SK-N-SH (cell line): ENCODE measurements around the gene PLB1. TPM values are rescaled to one million over a fixed set of nuclear protein-coding genes. Genes with fewer than 3 reads are reported as not detected.

Source experiments
- CTCF ChIA-PET: fragments of 300-600, 350-600 bp; formaldehyde crosslinking; extraction: SDS; loops from one replicate; lab custom pipeline; 2021; lab: Yijun Ruan, JAX
- POLR2A ChIA-PET: fragments of 350-600 bp; sonication (Branson Sonifier 250); formaldehyde crosslinking; extraction: SDS; loops from one replicate; lab custom pipeline; 2020; ENCODE audit warnings: antibody characterized with exemption, inconsistent platforms; lab: Yijun Ruan, JAX
- DNase-seq: peaks from one replicate; pipeline ENCODE4 v3.0.0; 2012
- H2AFZ ChIP-seq: fragments of 200-600 bp; sonication (generic); 2 replicates; pipeline ENCODE4 v1.8.1; 2016; ENCODE audit warnings: antibody characterized with exemption, mild to moderate bottlenecking, low read depth
- H3F3A ChIP-seq: fragments of 200-600 bp; sonication (generic); replicated peaks from 2 replicates; pipeline ENCODE3; 2016; ENCODE audit warnings: antibody characterized with exemption, mild to moderate bottlenecking; ENCODE audit not compliant: insufficient read depth
- H3K27ac ChIP-seq, 2 experiments: fragments of 200-500 bp in 1 of 2; fragments of 200-600 bp in 1 of 2; sonication (Bioruptor generic) in 1 of 2; sonication (generic), shearing (Covaris generic) in 1 of 2; 2 replicates each; pipeline versions ENCODE4 v1.5.1 to v1.6.1; 2014 to 2016; ENCODE audit warnings: low read depth in 2 of 2, inconsistent platforms in 1 of 2, low read length in 1 of 2, mild to moderate bottlenecking in 1 of 2, mixed read lengths in 1 of 2
- H3K27me3 ChIP-seq: fragments of 200-600 bp; sonication (generic), shearing (Covaris generic); 2 replicates; pipeline ENCODE4 v1.6.1; 2016; ENCODE audit warnings: mixed run types; ENCODE audit not compliant: insufficient read depth
- H3K36me3 ChIP-seq, 2 experiments: fragments of 200-500 bp in 1 of 2; fragments of 200-600 bp in 1 of 2; sonication (Bioruptor generic) in 1 of 2; sonication (generic) in 1 of 2; replicated peaks in 1 of 2; 2 replicates each; pipeline versions ENCODE3 to v1.5.1; 2014 to 2016; ENCODE audit warnings: low read length in 1 of 2, mild to moderate bottlenecking in 1 of 2; ENCODE audit not compliant: insufficient read depth in 2 of 2, control insufficient read depth in 1 of 2
- H3K4me1 ChIP-seq, 2 experiments: fragments of 200-500 bp in 1 of 2; fragments of 200-600 bp in 1 of 2; sonication (Bioruptor generic) in 1 of 2; sonication (generic), shearing (Covaris generic) in 1 of 2; 2 replicates each; pipeline versions ENCODE4 v1.5.1 to v1.6.1; 2014 to 2016; ENCODE audit warnings: low read depth in 1 of 2, low read length in 1 of 2, mixed run types in 1 of 2; ENCODE audit not compliant: insufficient read depth in 2 of 2, control insufficient read depth in 1 of 2
- H3K4me2 ChIP-seq: fragments of 200-600 bp; sonication (generic), shearing (Covaris generic); 2 replicates; pipeline ENCODE4 v1.6.1; 2017; ENCODE audit warnings: mixed run types
- H3K4me3 ChIP-seq, 2 experiments: fragments of 200-500 bp in 1 of 2; fragments of 200-600 bp in 1 of 2; sonication (Bioruptor generic) in 1 of 2; sonication (generic), shearing (Covaris generic) in 1 of 2; 2 replicates each; pipeline versions ENCODE4 v1.5.1 to v1.8.1; 2014 to 2016; ENCODE audit warnings: low read depth in 2 of 2, inconsistent platforms in 1 of 2, low read length in 1 of 2, mild to moderate bottlenecking in 1 of 2, mixed read lengths in 1 of 2, moderate library complexity in 1 of 2
- H3K79me2 ChIP-seq: fragments of 200-600 bp; sonication (generic); 2 replicates; pipeline ENCODE4 v1.8.1; 2017; ENCODE audit warnings: mild to moderate bottlenecking; ENCODE audit not compliant: insufficient read depth
- H3K9ac ChIP-seq: fragments of 200-600 bp; sonication (generic); 2 replicates; pipeline ENCODE4 v1.6.1; 2017; ENCODE audit warnings: mixed run types
- H3K9me2 ChIP-seq: fragments of 200-600 bp; sonication (generic); 2 replicates; pipeline ENCODE4 v1.6.1; 2017; ENCODE audit warnings: mixed run types
- H3K9me3 ChIP-seq: fragments of 200-600 bp; sonication (generic); 2 replicates; pipeline ENCODE4 v1.6.1; 2017; ENCODE audit warnings: mixed run types, mild to moderate bottlenecking, moderate library complexity
- H4K20me1 ChIP-seq: fragments of 200-600 bp; sonication (generic); 2 replicates; pipeline ENCODE4 v1.6.1; 2017; ENCODE audit warnings: mild to moderate bottlenecking, mixed run types; ENCODE audit not compliant: insufficient read depth
- CTCF ChIP-seq: fragments of 200-600 bp; sonication (generic); IDR thresholded peaks from 2 replicates; pipeline ENCODE4 v1.6.1; 2017; ENCODE audit warnings: antibody characterized with exemption, mild to moderate bottlenecking, moderate library complexity
- ELF1 ChIP-seq: IDR thresholded peaks from 2 replicates; pipeline ENCODE4 v1.4.0; 2012
- FOSL2 ChIP-seq: IDR thresholded peaks from 2 replicates; pipeline ENCODE4 v1.4.0; 2012; ENCODE audit warnings: low read depth, mild to moderate bottlenecking, moderate library complexity, borderline replicate concordance
- FOXJ3 ChIP-seq: sonication (generic); formaldehyde crosslinking; IDR thresholded peaks from 2 replicates; pipeline ENCODE4 v1.5.1; 2020; ENCODE audit warnings: mild to moderate bottlenecking, missing genetic modification reagents
- FOXM1 ChIP-seq: IDR thresholded peaks from 2 replicates; pipeline ENCODE4 v1.4.0; 2012; ENCODE audit warnings: low read depth, mild to moderate bottlenecking
- GABPA ChIP-seq: IDR thresholded peaks from 2 replicates; pipeline ENCODE4 v1.4.0; 2012; ENCODE audit warnings: low read depth, mild to moderate bottlenecking
- GATA2 ChIP-seq: sonication (generic); formaldehyde crosslinking; IDR thresholded peaks from 2 replicates; pipeline ENCODE4 v1.5.0; 2020; ENCODE audit warnings: mild to moderate bottlenecking, missing genetic modification reagents
- JUND ChIP-seq: IDR thresholded peaks from 2 replicates; pipeline ENCODE4 v1.4.0; 2012
- PBX3 ChIP-seq: IDR thresholded peaks from 2 replicates; pipeline ENCODE4; 2012
- RCOR1 ChIP-seq: fragments of 150-350 bp; IDR thresholded peaks from 2 replicates; pipeline ENCODE4 v1.6.1; 2017; ENCODE audit warnings: antibody characterized with exemption, low read length
- RXRA ChIP-seq: IDR thresholded peaks from 2 replicates; pipeline ENCODE4 v1.4.0; 2012; ENCODE audit warnings: low read depth, mild to moderate bottlenecking, borderline replicate concordance
- SIN3A ChIP-seq: IDR thresholded peaks from 2 replicates; pipeline ENCODE4 v1.6.1; 2012; ENCODE audit warnings: low read depth, mild to moderate bottlenecking, low read length, moderate library complexity, borderline replicate concordance
- SMC3 ChIP-seq: IDR thresholded peaks from 2 replicates; pipeline ENCODE4 v1.6.1; 2012; ENCODE audit warnings: low read depth, low read length, improper control_type of control experiment
- TAF1 ChIP-seq: IDR thresholded peaks from 2 replicates; pipeline ENCODE4 v1.6.1; 2012; ENCODE audit warnings: low read depth, mild to moderate bottlenecking, low read length, moderate library complexity, borderline replicate concordance
- YY1 ChIP-seq: IDR thresholded peaks from 2 replicates; pipeline ENCODE4 v1.4.0; 2012; ENCODE audit warnings: low read depth, mild to moderate bottlenecking
- WGBS: methylation state at CpG from one replicate; pipeline ENCODE4 v1.1.6; 2017; ENCODE audit warnings: low lambda C conversion rate; 5-methylcytosine and 5-hydroxymethylcytosine counted together
- polyA plus RNA-seq, 3 experiments: library from polyadenylated mRNA; depleted of rRNA; stranded (reverse); fragments of >200 nt; gene quantifications; 2 replicates each; pipeline ENCODE4 v1.2.3, GENCODE V29; 2012
- TF ChIP-seq, protein P1 (sequence below): fragments of 150-350 bp; IDR thresholded peaks from 2 replicates; pipeline ENCODE4 v1.6.1; 2016; ENCODE audit warnings: mild to moderate bottlenecking, low read depth, low read length
- TF ChIP-seq, protein P2 (sequence below): fragments of 150-350 bp; IDR thresholded peaks from 2 replicates; pipeline ENCODE4 v1.6.1; 2017; ENCODE audit warnings: antibody characterized with exemption, low read length, low read depth, borderline replicate concordance

The PLB1 gene
- polyA plus RNA-seq, 1 of the 3 experiments (the other 2 are of a cell fraction): 0.10 TPM

GRCh38 chr2:28556303-28556702 is 60.4 kb downstream of the PLB1 start:
- ChIA-PET CTCF (interaction anchor here (1.1 to 7.3 kb wide), 7 partner anchors 9 to 803 kb away, joined by 3 to 83 read pairs (median 3); no protein-coding TSS in a partner anchor), POLR2A (no interaction called here)
- TF ChIP-seq RCOR1: no peak
- no peak for TF ChIP-seq GATA2 (CRISPR knock-in tag)
- TF ChIP-seq FOSL2: no peak
- TF ChIP-seq FOXJ3 (CRISPR knock-in tag): no peak
- no peak for TF ChIP-seq TAF1
- TF ChIP-seq, protein P1, sequence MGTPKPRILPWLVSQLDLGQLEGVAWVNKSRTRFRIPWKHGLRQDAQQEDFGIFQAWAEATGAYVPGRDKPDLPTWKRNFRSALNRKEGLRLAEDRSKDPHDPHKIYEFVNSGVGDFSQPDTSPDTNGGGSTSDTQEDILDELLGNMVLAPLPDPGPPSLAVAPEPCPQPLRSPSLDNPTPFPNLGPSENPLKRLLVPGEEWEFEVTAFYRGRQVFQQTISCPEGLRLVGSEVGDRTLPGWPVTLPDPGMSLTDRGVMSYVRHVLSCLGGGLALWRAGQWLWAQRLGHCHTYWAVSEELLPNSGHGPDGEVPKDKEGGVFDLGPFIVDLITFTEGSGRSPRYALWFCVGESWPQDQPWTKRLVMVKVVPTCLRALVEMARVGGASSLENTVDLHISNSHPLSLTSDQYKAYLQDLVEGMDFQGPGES: no peak
- TF ChIP-seq GABPA: no peak
- no peak for TF ChIP-seq CTCF
- TF ChIP-seq RXRA: no peak
- TF ChIP-seq SIN3A: no peak
- TF ChIP-seq, protein P2, sequence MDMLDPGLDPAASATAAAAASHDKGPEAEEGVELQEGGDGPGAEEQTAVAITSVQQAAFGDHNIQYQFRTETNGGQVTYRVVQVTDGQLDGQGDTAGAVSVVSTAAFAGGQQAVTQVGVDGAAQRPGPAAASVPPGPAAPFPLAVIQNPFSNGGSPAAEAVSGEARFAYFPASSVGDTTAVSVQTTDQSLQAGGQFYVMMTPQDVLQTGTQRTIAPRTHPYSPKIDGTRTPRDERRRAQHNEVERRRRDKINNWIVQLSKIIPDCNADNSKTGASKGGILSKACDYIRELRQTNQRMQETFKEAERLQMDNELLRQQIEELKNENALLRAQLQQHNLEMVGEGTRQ: no peak
- no peak for TF ChIP-seq ELF1
- no peak for TF ChIP-seq YY1
- TF ChIP-seq FOXM1: no peak
- TF ChIP-seq SMC3: no peak
- no peak for TF ChIP-seq PBX3
- no peak for TF ChIP-seq JUND
- Histone ChIP-seq H3K4me3 (no peak overlapping the region), H3F3A (no peaks in the 10 kb centered on the region), H3K27me3 (no peaks in the 10 kb centered on the region), H3K9ac (no peak overlapping the region), H3K9me2 (no peaks in the 10 kb centered on the region), H3K79me2 (no peaks in the 10 kb centered on the region), H3K4me2 (no peak overlapping the region), H3K36me3 (no peaks in the 10 kb centered on the region), H3K9me3 (no peaks in the 10 kb centered on the region), H4K20me1 (no peaks in the 10 kb centered on the region), H2AFZ (no peak overlapping the region), H3K27ac (no peak overlapping the region), H3K4me1 (peaks cover 0 to 5% of the 10 kb centered on the region in 2 experiments; a peak in 1 of 4 replicates)
- no peak for DNase-seq
- 86% methylated on average over 4 of the region's 4 CpGs for WGBS
